Measurements from ENCODE around the gene RPN1.

Gene RPN1

DNA sequence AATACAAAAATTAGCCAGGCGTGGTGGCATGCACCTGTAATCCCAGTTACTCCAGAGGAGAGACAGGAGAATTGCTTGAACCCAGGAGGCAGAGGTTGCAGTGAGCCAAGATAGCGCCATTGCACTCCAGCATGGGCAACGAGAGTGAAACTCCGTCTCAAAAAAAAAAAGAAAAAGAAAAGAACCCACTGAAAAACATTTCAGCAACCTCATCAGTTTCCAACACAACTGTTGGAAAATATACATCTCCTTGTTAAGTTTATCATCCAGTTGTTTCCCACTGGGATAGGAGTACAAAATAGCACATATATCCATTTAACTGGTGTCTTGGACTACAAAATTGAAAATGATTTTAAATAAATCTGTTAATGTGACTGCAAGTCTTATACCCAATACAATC is 2.2 kb downstream of the RPN1 start:
- H3K4me3 ChIP-seq (replicated peaks; ENCODE audit: low read depth, low read length) = peak overlapping the region; percentile 99
- no peak for TF ChIP-seq CTCF (IDR thresholded peaks at IDR 0.05; ENCODE audit: low read length, missing control alignments)
- DNase-seq (ENCODE audit: low read depth) = no peak

GRCh38 chr3:128647307-128647706 is 3.3 kb downstream of the RPN1 start:
- no peak for TF ChIP-seq CTCF (IDR thresholded peaks at IDR 0.05; ENCODE audit: low read length, missing control alignments)
- DNase-seq (ENCODE audit: low read depth) = no peak
- no peak overlapping the region for H3K4me3 ChIP-seq (replicated peaks; ENCODE audit: low read depth, low read length)

GRCh38 chr3:128634075-128634611 is 16.5 kb downstream of the RPN1 start:
- no peak for DNase-seq (ENCODE audit: low read depth)
- no peak overlapping the region for H3K4me3 ChIP-seq (replicated peaks; ENCODE audit: low read depth, low read length)
- TF ChIP-seq CTCF (IDR thresholded peaks at IDR 0.05; ENCODE audit: low read length, missing control alignments) = no peak

DNA sequence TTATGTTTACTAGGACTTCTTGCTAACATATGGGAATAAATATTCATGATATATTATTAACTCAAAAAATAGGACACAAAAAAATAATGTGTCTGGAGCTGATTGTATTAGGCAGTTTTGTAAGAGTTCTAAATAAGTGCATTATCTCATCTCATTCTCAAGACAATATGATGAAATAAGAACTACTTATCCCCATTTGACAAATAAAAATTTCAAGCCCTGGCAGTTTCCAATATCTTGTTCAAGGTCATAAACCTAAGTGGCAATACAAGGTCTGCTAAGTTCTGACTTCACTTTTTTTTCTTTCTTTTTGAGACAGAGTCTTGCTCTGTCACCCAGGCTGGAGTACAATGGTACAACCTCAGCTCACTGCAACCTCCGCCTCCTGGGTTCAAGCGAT is 18.3 kb downstream of the RPN1 start:
- no peak overlapping the region for H3K4me3 ChIP-seq (replicated peaks; ENCODE audit: low read depth, low read length)
- TF ChIP-seq CTCF (IDR thresholded peaks at IDR 0.05; ENCODE audit: low read length, missing control alignments) = no peak
- DNase-seq (ENCODE audit: low read depth) = peak; percentile 21

DNA sequence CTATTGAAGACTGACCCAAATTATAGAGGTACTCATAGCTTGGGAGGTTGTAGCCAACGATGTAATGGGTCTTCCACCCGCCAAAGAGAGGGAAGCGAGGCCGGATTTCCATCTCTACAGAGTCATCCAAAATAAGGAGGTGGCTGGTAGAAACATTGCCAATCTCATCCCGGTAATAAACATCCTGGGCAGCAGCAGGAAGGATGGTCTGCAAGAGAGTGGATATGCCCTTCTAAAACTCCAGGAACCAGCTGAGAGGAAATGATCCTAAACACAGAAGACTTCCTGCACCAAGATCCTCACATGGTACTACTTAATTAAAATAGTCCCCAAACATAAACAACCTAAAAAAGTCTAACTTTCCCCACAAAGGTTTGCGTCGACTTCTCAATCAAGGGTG is 20.7 kb downstream of the RPN1 start:
- DNase-seq (ENCODE audit: low read depth) = no peak
- no peak overlapping the region for H3K4me3 ChIP-seq (replicated peaks; ENCODE audit: low read depth, low read length)
- no peak for TF ChIP-seq CTCF (IDR thresholded peaks at IDR 0.05; ENCODE audit: low read length, missing control alignments)

- TF ChIP-seq CTCF (IDR thresholded peaks at IDR 0.05; ENCODE audit: low read length, missing control alignments) = no peak
- DNase-seq (ENCODE audit: low read depth) = no peak
- H3K4me3 ChIP-seq (replicated peaks; ENCODE audit: low read depth, low read length) = no peak overlapping the region
Observed at GRCh38 chr3:128625409-128625945, 25.1 kb downstream of the RPN1 start.

DNA sequence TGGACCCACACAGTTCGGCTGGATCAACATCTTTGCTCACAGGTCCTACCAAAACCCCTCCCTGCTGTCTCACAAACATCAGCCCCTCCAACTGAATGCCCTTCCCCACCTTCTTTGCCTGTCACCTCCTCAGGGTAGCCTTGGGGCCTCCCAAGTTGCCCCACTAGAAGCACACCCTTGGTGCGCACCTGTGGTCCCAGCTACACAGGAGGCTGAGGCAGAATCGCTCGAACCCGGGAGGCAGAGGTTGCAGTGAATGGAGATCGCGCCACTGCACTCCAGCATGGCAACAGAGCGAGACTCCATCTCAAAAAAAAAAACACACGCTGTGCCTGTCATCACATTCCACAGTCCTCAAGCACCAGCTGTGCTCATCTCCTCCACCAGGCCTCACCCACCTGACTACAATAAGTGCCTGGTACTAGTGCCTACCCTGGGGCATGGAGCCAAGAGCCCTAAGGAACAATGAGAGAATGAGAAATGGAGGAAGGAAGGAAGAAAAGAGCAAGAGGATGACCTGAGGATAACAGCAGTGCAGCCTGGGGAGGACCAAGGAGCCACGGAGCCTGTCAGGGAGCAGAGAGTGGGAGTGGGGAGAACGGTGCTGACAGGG is 26.0 kb downstream of the RPN1 start:
- peak; percentile 49 for DNase-seq (ENCODE audit: low read depth)
- TF ChIP-seq CTCF (IDR thresholded peaks at IDR 0.05; ENCODE audit: low read length, missing control alignments) = no peak
- no peak overlapping the region for H3K4me3 ChIP-seq (replicated peaks; ENCODE audit: low read depth, low read length)
